ENCODE results near the gene EIF3L.

Gene EIF3L

GRCh38 chr22:37804881-37805809 is 44.1 kb upstream of the EIF3L start:
- Histone ChIP-seq H3K36me3 (ENCODE audit: insufficient read depth, insufficient read length, low read length) (no peaks in the 10 kb centered on the region), H3K9me3 (ENCODE audit: insufficient read depth, low read length) (no peaks in the 10 kb centered on the region), H3K9ac (ENCODE audit: insufficient read length, low read depth) (peak overlapping the region; percentile 80), H3K4me1 (ENCODE audit: insufficient read depth, insufficient read length) (peaks cover 5% of the 10 kb centered on the region), H3K4me3 (ENCODE audit: insufficient read length, low read depth) (peak overlapping the region; percentile 73), H3K27me3 (ENCODE audit: insufficient read depth, insufficient read length) (peaks cover 54% of the 10 kb centered on the region)
- no peak for DNase-seq (ENCODE audit: low read depth, low spot score)
- TF ChIP-seq ZNF274 (IDR thresholded peaks at IDR 0.05; ENCODE audit: low read depth, low read length) (no peak), SUZ12 (IDR thresholded peaks at IDR 0.05; ENCODE audit: extremely low read depth, insufficient read depth, insufficient read length) (no peak)

GRCh38 chr22:37805810-37806277 is 43.4 kb upstream of the EIF3L start:
- peaks cover 51% of the 10 kb centered on the region for H3K27me3 ChIP-seq (ENCODE audit: insufficient read depth, insufficient read length)
- H3K9ac ChIP-seq (ENCODE audit: insufficient read length, low read depth), result peak overlapping the region; percentile 80
- TF ChIP-seq SUZ12 (IDR thresholded peaks at IDR 0.05; ENCODE audit: extremely low read depth, insufficient read depth, insufficient read length), result no peak
- no peak for TF ChIP-seq ZNF274 (IDR thresholded peaks at IDR 0.05; ENCODE audit: low read depth, low read length)
- TF ChIP-seq YY1 (IDR thresholded peaks at IDR 0.05; ENCODE audit: insufficient read depth, insufficient read length), result no peak
- peaks cover 5% of the 10 kb centered on the region for H3K4me1 ChIP-seq (ENCODE audit: insufficient read depth, insufficient read length)
- H3K36me3 ChIP-seq (ENCODE audit: insufficient read depth, insufficient read length, low read length), result no peaks in the 10 kb centered on the region
- no peak for DNase-seq (ENCODE audit: low read depth, low spot score)
- peak overlapping the region; percentile 73 for H3K4me3 ChIP-seq (ENCODE audit: insufficient read length, low read depth)
- no peaks in the 10 kb centered on the region for H3K9me3 ChIP-seq (ENCODE audit: insufficient read depth, low read length)

- Histone ChIP-seq H3K4me1 (ENCODE audit: insufficient read depth, insufficient read length) (peaks cover 5% of the 10 kb centered on the region), H3K4me3 (ENCODE audit: insufficient read length, low read depth) (peak overlapping the region; percentile 73), H3K9me3 (ENCODE audit: insufficient read depth, low read length) (no peaks in the 10 kb centered on the region), H3K36me3 (ENCODE audit: insufficient read depth, insufficient read length, low read length) (no peaks in the 10 kb centered on the region), H3K9ac (ENCODE audit: insufficient read length, low read depth) (peak overlapping the region; percentile 80), H3K27me3 (ENCODE audit: insufficient read depth, insufficient read length) (peaks cover 47% of the 10 kb centered on the region)
- no peak for TF ChIP-seq ZNF274 (IDR thresholded peaks at IDR 0.05; ENCODE audit: low read depth, low read length)
- no peak for TF ChIP-seq YY1 (IDR thresholded peaks at IDR 0.05; ENCODE audit: insufficient read depth, insufficient read length)
- no peak for TF ChIP-seq SUZ12 (IDR thresholded peaks at IDR 0.05; ENCODE audit: extremely low read depth, insufficient read depth, insufficient read length)
- DNase-seq (ENCODE audit: low read depth, low spot score), result no peak
These were observed 42.5 kb upstream of the EIF3L start for GRCh38 chr22:37806409-37807333.

DNA sequence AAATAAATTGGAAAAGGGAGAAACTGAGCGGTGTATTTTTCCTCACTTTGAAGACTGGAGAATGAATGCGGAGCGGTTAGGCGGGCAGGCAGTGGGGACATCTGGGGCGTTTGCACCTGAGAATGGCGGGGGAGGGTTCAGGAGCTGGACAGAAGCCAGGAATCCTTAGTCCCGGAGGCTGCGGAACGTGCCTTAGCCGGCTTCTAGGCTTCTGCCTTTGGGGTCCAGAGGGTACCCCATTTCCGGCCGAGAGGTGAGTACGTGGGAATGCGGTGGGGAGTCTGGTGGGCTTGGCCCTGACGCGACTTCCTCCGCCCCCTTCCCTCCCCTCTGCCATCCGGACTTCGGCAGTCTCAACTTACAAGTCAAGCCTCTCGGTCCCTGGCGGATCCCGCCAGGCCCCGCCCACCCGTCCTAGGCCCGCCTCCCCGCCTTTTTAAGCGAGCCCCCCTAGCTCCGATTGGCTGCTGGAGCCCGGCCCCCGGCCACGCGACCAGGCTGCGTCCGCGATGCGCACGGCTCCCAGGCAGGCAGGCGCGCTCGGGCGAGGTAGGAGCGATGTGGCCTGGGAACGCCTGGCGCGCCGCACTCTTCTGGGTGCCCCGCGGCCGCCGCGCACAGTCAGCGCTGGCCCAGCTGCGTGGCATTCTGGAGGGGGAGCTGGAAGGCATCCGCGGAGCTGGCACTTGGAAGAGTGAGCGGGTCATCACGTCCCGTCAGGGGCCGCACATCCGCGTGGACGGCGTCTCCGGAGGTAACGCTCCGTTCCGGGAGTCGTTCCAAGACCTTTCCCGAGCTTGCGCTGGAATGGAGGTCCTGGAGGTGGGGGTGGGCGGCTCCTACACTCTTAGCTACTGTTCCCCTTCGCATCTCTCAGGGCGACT is 41.6 kb upstream of the EIF3L start, which contains the start of gene GCAT:
Gene GCAT, plus strand, starts transcription at position 525 of the 884 bp plus-strand sequence. Its CDS starts 34 bp downstream, at position 559.
- Histone ChIP-seq H3K9ac (ENCODE audit: insufficient read length, low read depth) (peak within 1 kb of the TSS; percentile 83), H3K27me3 (ENCODE audit: insufficient read depth, insufficient read length) (peaks cover 38% of the 10 kb centered on the region)

DNA sequence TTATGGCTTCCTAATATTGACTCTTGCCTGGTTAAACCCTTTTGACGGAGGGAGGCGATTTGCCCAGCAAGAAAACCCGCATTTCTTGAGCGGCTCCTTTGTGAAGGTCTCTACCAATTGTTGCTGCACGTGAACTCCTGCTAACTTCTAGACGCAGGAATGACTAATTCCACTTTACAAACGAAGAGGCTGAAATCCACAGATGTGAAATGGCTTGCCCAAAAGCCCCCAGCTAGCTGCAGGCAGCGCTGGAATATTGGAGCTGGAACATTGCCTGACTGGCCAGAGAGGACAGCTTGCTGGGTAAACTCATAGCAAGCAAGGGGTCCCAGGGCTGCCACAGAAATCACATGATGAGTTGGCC is 40.9 kb upstream of the EIF3L start:
- Histone ChIP-seq H3K9me3 (ENCODE audit: insufficient read depth, low read length) (no peaks in the 10 kb centered on the region), H3K9ac (ENCODE audit: insufficient read length, low read depth) (peak overlapping the region; percentile 83), H3K27me3 (ENCODE audit: insufficient read depth, insufficient read length) (peaks cover 32% of the 10 kb centered on the region), H3K4me1 (ENCODE audit: insufficient read depth, insufficient read length) (peaks cover 5% of the 10 kb centered on the region), H3K4me3 (ENCODE audit: insufficient read length, low read depth) (peak overlapping the region; percentile 73), H3K36me3 (ENCODE audit: insufficient read depth, insufficient read length, low read length) (no peaks in the 10 kb centered on the region)
- no peak for DNase-seq (ENCODE audit: low read depth, low spot score)
- no peak for TF ChIP-seq SUZ12 (IDR thresholded peaks at IDR 0.05; ENCODE audit: extremely low read depth, insufficient read depth, insufficient read length)
- TF ChIP-seq YY1 (IDR thresholded peaks at IDR 0.05; ENCODE audit: insufficient read depth, insufficient read length), result no peak
- no peak for TF ChIP-seq ZNF274 (IDR thresholded peaks at IDR 0.05; ENCODE audit: low read depth, low read length)

More for the DNA sequence above, 41.6 kb upstream of the EIF3L start, which contains the start of gene GCAT:
- TF ChIP-seq YY1 (IDR thresholded peaks at IDR 0.05; ENCODE audit: insufficient read depth, insufficient read length) (no peak), ZNF274 (IDR thresholded peaks at IDR 0.05; ENCODE audit: low read depth, low read length) (no peak), SUZ12 (IDR thresholded peaks at IDR 0.05; ENCODE audit: extremely low read depth, insufficient read depth, insufficient read length) (no peak)
- H3K36me3 ChIP-seq (ENCODE audit: insufficient read depth, insufficient read length, low read length), result no peaks in the 10 kb centered on the region
- no peaks in the 10 kb centered on the region for H3K9me3 ChIP-seq (ENCODE audit: insufficient read depth, low read length)
- H3K4me1 ChIP-seq (ENCODE audit: insufficient read depth, insufficient read length), result peaks cover 5% of the 10 kb centered on the region
- peak within 1 kb of the TSS; percentile 73 for H3K4me3 ChIP-seq (ENCODE audit: insufficient read length, low read depth)
- DNase-seq (ENCODE audit: low read depth, low spot score), result peak; percentile 89

- H3K9ac ChIP-seq (ENCODE audit: insufficient read length, low read depth), result peak overlapping the region; percentile 9
These were observed 39.4 kb upstream of the EIF3L start for GRCh38 chr22:37809672-37810333.

More at GRCh38 chr22:37809672-37810333, 39.4 kb upstream of the EIF3L start:
- H3K9me3 ChIP-seq (ENCODE audit: insufficient read depth, low read length), result no peaks in the 10 kb centered on the region
- TF ChIP-seq SUZ12 (IDR thresholded peaks at IDR 0.05; ENCODE audit: extremely low read depth, insufficient read depth, insufficient read length) (no peak), ZNF274 (IDR thresholded peaks at IDR 0.05; ENCODE audit: low read depth, low read length) (no peak), YY1 (IDR thresholded peaks at IDR 0.05; ENCODE audit: insufficient read depth, insufficient read length) (no peak)
- H3K4me3 ChIP-seq (ENCODE audit: insufficient read length, low read depth), result no peak overlapping the region
- H3K36me3 ChIP-seq (ENCODE audit: insufficient read depth, insufficient read length, low read length), result peaks cover 3% of the 10 kb centered on the region
- peaks cover 17% of the 10 kb centered on the region for H3K27me3 ChIP-seq (ENCODE audit: insufficient read depth, insufficient read length)
- H3K4me1 ChIP-seq (ENCODE audit: insufficient read depth, insufficient read length), result peaks cover 3% of the 10 kb centered on the region
- no peak for DNase-seq (ENCODE audit: low read depth, low spot score)

Measured in NT2/D1 (cell line).